OCI-LY7 (cell line): Measurements from ENCODE around the gene ABHD11.

ENCODE experiments used
- EZH2phosphoT487 ChIP-seq: fragments of 200-600 bp; sonication (generic); IDR thresholded peaks from 2 replicates; pipeline ENCODE4 v1.6.1; 2018; ENCODE audit warnings: low read depth, borderline replicate concordance, mild to moderate bottlenecking, mixed run types, antibody characterized with exemption, low read length, moderate library complexity, mixed read lengths
- TF ChIP-seq, protein P1 (sequence below): fragments of 200-600 bp; sonication (generic); conservative IDR thresholded peaks from 2 replicates; pipeline ENCODE4 v1.5.1; 2014; ENCODE audit warnings: mild to moderate bottlenecking, antibody characterized with exemption, low read length, moderate library complexity, mixed read lengths

DNA sequence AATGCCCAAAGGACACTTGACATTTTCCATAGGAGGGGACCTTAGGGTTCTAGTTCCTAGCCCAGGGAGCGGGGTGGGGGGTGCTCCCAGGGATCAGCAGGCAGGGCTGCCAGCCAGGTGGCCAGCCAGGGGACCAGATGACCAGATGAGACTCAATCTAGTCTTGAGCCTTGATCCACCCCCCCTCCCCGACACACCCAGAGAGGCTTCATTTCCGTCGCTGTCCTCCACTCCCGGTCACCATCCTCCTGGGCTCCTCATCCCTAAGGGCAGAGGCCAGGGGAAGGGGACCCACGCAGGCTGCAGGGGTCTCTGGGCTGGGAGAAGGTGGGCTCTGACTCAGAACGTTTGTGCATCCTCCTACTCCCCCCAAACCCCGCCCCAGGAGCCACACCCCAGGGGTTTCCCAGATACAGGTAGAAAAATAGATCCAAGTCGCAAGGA is 20.1 kb downstream of the ABHD11 start:
- TF ChIP-seq, protein P1, sequence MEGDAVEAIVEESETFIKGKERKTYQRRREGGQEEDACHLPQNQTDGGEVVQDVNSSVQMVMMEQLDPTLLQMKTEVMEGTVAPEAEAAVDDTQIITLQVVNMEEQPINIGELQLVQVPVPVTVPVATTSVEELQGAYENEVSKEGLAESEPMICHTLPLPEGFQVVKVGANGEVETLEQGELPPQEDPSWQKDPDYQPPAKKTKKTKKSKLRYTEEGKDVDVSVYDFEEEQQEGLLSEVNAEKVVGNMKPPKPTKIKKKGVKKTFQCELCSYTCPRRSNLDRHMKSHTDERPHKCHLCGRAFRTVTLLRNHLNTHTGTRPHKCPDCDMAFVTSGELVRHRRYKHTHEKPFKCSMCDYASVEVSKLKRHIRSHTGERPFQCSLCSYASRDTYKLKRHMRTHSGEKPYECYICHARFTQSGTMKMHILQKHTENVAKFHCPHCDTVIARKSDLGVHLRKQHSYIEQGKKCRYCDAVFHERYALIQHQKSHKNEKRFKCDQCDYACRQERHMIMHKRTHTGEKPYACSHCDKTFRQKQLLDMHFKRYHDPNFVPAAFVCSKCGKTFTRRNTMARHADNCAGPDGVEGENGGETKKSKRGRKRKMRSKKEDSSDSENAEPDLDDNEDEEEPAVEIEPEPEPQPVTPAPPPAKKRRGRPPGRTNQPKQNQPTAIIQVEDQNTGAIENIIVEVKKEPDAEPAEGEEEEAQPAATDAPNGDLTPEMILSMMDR = no peak
- TF ChIP-seq EZH2phosphoT487 = no peak
